Smooth muscle cell (in vitro differentiated cells): ENCODE results near the gene SMCO2. TPM values are rescaled to one million over a fixed set of nuclear protein-coding genes. Genes with fewer than 3 reads are reported as not detected.
A peak's percentile ranks its signal among the peaks of the same experiment; 100 is the strongest.

Source experiments
- DNase-seq: peaks from one replicate; lab custom pipeline; 2025; ENCODE audit not compliant: unreplicated experiment; lab: John Stamatoyannopoulos, UW
- H2AFZ ChIP-seq: fragments of 200-600 bp; sonication (generic); 2 replicates; pipeline ENCODE4 v1.6.0; 2016; ENCODE audit warnings: antibody characterized with exemption, low read depth, mild to moderate bottlenecking
- H3F3A ChIP-seq: fragments of 200-600 bp; sonication (generic); 2 replicates; pipeline ENCODE4 v1.6.0; 2017; ENCODE audit warnings: antibody characterized with exemption, low read depth
- H3K27ac ChIP-seq: fragments of 200-600 bp; sonication (generic); 2 replicates; pipeline ENCODE4 v1.5.1; 2016; ENCODE audit warnings: low read depth, mild to moderate bottlenecking
- H3K27me3 ChIP-seq: fragments of 200-600 bp; sonication (generic); 2 replicates; pipeline ENCODE4 v1.6.1; 2016; ENCODE audit warnings: low read depth, mild to moderate bottlenecking
- H3K36me3 ChIP-seq: fragments of 200-600 bp; sonication (generic); 2 replicates; pipeline ENCODE4 v1.5.1; 2016; ENCODE audit warnings: low read depth
- H3K4me1 ChIP-seq: fragments of 200-600 bp; sonication (generic); 2 replicates; pipeline ENCODE4 v1.5.1; 2016; ENCODE audit warnings: low read depth
- H3K4me2 ChIP-seq: fragments of 200-600 bp; sonication (generic); 2 replicates; pipeline ENCODE4 v1.6.0; 2016; ENCODE audit warnings: mild to moderate bottlenecking
- H3K4me3 ChIP-seq: fragments of 200-600 bp; sonication (generic); 2 replicates; pipeline ENCODE4 v1.5.1; 2016; ENCODE audit warnings: mild to moderate bottlenecking
- H3K79me2 ChIP-seq: fragments of 200-600 bp; sonication (generic); 2 replicates; pipeline ENCODE4 v1.6.0; 2016; ENCODE audit warnings: low read depth, mild to moderate bottlenecking
- H3K9ac ChIP-seq: fragments of 200-600 bp; sonication (generic); 2 replicates; pipeline ENCODE4 v1.6.0; 2016; ENCODE audit warnings: low read depth
- H3K9me3 ChIP-seq: fragments of 200-600 bp; sonication (generic); replicated peaks from 2 replicates; pipeline ENCODE4 v1.5.1; 2016; ENCODE audit warnings: low read depth
- H4K20me1 ChIP-seq: fragments of 200-600 bp; sonication (generic); 2 replicates; pipeline ENCODE4 v1.6.0; 2016; ENCODE audit warnings: low read depth
- CTCF ChIP-seq: fragments of 200-600 bp; sonication (generic); IDR thresholded peaks from 2 replicates; pipeline ENCODE4 v1.5.1; 2017; ENCODE audit warnings: borderline replicate concordance, mild to moderate bottlenecking, antibody characterized with exemption; ENCODE audit not compliant: insufficient read depth, poor library complexity, severe bottlenecking
- WGBS: methylation state at CpG from one replicate; pipeline ENCODE4 v1.1.7; 2016; ENCODE audit warnings: low lambda C conversion rate; 5-methylcytosine and 5-hydroxymethylcytosine counted together
- polyA plus RNA-seq: library from polyadenylated mRNA; unstranded; fragments of >200 nt; fragmentation: Nextera tagmentation; extraction: Ambion mirVana; gene quantifications from 2 replicates; pipeline ENCODE4 v1.2.1, GENCODE V29; 2016
- total RNA-seq: library from RNA; depleted of rRNA; stranded (reverse); fragments of >200 nt; gene quantifications from 2 replicates; pipeline ENCODE4 v1.2.3, GENCODE V29; 2014

The SMCO2 gene
- total and polyA plus RNA-seq, 2 experiments from 2014 or later, result not detected

DNA sequence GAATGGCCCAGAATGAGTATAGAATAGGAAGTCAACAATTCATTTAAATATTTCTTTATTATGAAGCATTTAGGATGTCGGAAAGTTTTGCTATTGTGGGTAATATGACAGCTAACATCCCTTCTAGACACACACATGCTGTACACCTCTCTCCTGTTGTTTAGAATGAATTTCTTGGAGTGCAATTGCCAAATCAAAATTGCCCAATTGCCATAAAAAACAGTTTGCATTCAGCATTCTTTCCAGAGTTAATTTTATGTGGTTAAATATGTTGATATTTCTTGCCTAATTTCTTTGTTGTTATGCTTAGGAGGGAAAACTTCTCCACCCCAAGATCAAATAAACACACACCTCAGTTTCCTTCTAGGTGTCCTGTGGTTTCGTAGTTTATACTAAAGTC, 16.9 kb upstream of the SMCO2 start:
- no peaks in the 10 kb centered on the region for H4K20me1 ChIP-seq
- 96% methylated on average over 2 of the region's 2 CpGs for WGBS
- no peaks in the 10 kb centered on the region for H3K79me2 ChIP-seq
- H3K9me3 ChIP-seq, result no peaks in the 10 kb centered on the region
- no peak overlapping the region for H3K27ac ChIP-seq
- no peaks in the 10 kb centered on the region for H3K27me3 ChIP-seq
- no peak for DNase-seq
- TF ChIP-seq CTCF, result no peak
- no peak overlapping the region for H2AFZ ChIP-seq
- H3K36me3 ChIP-seq, result no peaks in the 10 kb centered on the region
- H3K4me3 ChIP-seq, result no peak overlapping the region
- H3F3A ChIP-seq, result no peaks in the 10 kb centered on the region
- no peak overlapping the region for H3K9ac ChIP-seq
- H3K4me2 ChIP-seq, result no peak overlapping the region
- H3K4me1 ChIP-seq, result peaks cover 5% of the 10 kb centered on the region

DNA sequence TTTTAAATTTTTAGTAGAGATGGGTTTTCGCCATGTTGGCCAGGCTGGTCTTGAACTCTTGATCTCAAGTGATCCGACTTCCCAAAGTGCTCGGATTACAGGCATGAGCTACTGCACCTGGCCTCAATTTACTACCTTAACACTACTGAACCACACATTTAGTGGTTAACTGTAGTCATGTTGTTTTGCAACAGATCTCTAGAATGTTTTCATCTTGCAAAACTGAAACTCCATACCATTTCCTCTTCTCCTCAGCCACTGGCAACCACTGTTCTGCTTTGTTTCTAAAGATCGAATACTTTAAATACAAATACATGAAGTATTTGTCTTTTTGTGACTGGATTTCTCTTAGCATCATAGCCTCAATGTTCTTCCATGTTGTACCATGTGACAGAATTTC, 15.4 kb upstream of the SMCO2 start:
- DNase-seq, result no peak
- Histone ChIP-seq H3K79me2 (no peaks in the 10 kb centered on the region), H3K4me3 (no peak overlapping the region), H3K27me3 (no peaks in the 10 kb centered on the region), H3K27ac (no peak overlapping the region), H3K4me2 (no peak overlapping the region), H3K4me1 (peaks cover 5% of the 10 kb centered on the region), H3K9ac (no peak overlapping the region), H3K9me3 (no peaks in the 10 kb centered on the region), H4K20me1 (no peaks in the 10 kb centered on the region), H2AFZ (no peak overlapping the region), H3K36me3 (no peaks in the 10 kb centered on the region), H3F3A (no peaks in the 10 kb centered on the region)
- WGBS, result 97% methylated on average over 4 of the region's 4 CpGs
- no peak for TF ChIP-seq CTCF

DNA sequence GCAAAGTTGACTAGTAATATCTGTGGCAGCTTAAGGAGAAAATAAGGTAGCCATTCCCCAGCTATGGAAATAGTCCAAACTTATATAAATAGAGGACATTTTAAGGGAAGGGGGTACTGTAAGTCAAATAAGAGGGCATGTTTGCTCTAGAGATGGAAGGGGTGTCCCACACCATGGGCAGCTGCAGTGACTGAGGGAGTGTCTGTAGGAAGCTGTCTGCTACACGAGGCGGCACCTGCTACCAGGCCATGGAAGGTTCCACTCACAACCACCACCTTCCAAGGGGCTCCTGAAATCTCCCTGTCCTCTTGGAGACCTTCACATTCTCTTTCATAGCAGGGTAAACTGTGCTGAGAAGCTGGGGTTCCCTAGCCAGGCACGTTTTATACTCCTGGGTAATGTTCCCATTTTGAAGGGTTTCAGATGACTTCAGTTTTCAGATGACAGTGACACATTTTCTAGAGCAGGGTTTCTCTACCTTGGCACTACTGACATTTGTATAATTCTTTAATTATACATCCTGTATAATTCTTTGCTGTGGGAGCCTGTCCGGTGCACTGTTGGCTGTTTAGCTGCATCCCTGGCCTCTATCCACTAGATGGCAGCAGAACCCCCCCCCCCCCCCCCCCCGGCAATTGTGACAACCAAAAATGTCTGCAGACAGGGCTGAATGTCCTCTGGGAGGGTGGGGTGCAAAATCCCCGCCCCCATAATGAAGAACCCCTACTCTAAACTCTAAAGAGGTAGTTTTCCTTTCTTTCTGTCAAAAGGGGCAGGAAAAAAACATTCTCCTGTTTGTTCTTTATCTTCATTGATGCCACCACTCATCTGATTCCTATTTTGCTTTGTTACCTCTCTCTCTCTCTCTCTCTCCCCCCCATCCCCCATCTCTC, 11.6 kb upstream of the SMCO2 start:
- H2AFZ ChIP-seq, result peak overlapping the region; percentile 12
- H3K79me2 ChIP-seq, result no peaks in the 10 kb centered on the region
- peak; percentile 47 for TF ChIP-seq CTCF
- H3K9ac ChIP-seq, result no peak overlapping the region
- no peaks in the 10 kb centered on the region for H3K36me3 ChIP-seq
- H3K27ac ChIP-seq, result no peak overlapping the region
- WGBS, result 90% methylated on average over 4 of the region's 6 CpGs
- no peak for DNase-seq
- no peaks in the 10 kb centered on the region for H3K9me3 ChIP-seq
- H3K4me3 ChIP-seq, result no peak overlapping the region
- no peaks in the 10 kb centered on the region for H3K27me3 ChIP-seq
- H4K20me1 ChIP-seq, result no peaks in the 10 kb centered on the region
- peaks cover 5% of the 10 kb centered on the region for H3K4me1 ChIP-seq
- H3F3A ChIP-seq, result no peaks in the 10 kb centered on the region
- H3K4me2 ChIP-seq, result no peak overlapping the region

DNA sequence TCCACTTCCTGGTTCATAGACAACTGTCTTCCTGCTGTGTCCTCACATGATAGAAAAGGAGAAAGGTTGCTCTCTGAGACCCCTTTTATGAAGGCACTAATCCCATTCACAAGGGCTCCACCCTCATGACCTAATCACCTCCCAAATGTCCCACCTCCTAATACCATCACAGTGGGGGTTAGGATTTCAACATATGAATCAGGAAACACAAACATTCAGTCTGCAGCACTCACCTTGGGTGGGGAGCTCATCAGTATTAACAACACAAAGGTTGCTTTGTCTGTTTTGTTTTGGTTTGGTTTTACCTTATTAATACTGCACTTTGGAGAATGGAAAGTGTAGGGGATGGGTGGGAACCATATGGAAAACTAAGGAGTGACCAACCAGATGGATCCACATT, 10.5 kb upstream of the SMCO2 start:
- DNase-seq, result no peak
- no peaks in the 10 kb centered on the region for H3K79me2 ChIP-seq
- peak overlapping the region; percentile 12 for H2AFZ ChIP-seq
- H3K27me3 ChIP-seq, result no peaks in the 10 kb centered on the region
- no peaks in the 10 kb centered on the region for H3F3A ChIP-seq
- H4K20me1 ChIP-seq, result no peaks in the 10 kb centered on the region
- no peaks in the 10 kb centered on the region for H3K9me3 ChIP-seq
- no peak for TF ChIP-seq CTCF
- no peak overlapping the region for H3K27ac ChIP-seq
- H3K4me2 ChIP-seq, result no peak overlapping the region
- H3K4me1 ChIP-seq, result peaks cover 5% of the 10 kb centered on the region
- H3K4me3 ChIP-seq, result no peak overlapping the region
- H3K9ac ChIP-seq, result no peak overlapping the region
- no peaks in the 10 kb centered on the region for H3K36me3 ChIP-seq
